HG02870 (cell line): ENCODE data around the gene NLRC4.
"Not testable (repeated sequence)": the region's sequence is repeated elsewhere in the genome, so short reads cannot be mapped to it uniquely, and the experiment has no call there.

Experiments used
- ATAC-seq: cut with Tn5 transposase; IDR thresholded peaks from one replicate; pipeline ENCODE4 v1.9.1; 2021; ENCODE audit warnings: mild to moderate bottlenecking, moderate library complexity; ENCODE audit not compliant: unreplicated experiment

The NLRC4 gene

GRCh38 chr2:32264422-32265105 lies at the start of gene NLRC4:
Gene NLRC4, minus strand, starts transcription at chr2:32264886. Its CDS starts 8,111 bp downstream, at chr2:32256775.
- ATAC-seq = peak; percentile 93

- no peak for ATAC-seq
These were observed 45.9 kb upstream of the NLRC4 start for GRCh38 chr2:32310577-32310976.

- not testable (repeated sequence) for ATAC-seq
These were observed 29.4 kb upstream of the NLRC4 start for GRCh38 chr2:32293966-32294562.

GRCh38 chr2:32293493-32293892 lies 28.8 kb upstream of the NLRC4 start:
- ATAC-seq = not testable (repeated sequence)

GRCh38 chr2:32291746-32292145 lies 27.1 kb upstream of the NLRC4 start:
- ATAC-seq = no peak

- no peak for ATAC-seq
These were observed 25.3 kb upstream of the NLRC4 start for GRCh38 chr2:32290000-32290339.

- no peak for ATAC-seq
These were observed 24.7 kb upstream of the NLRC4 start for GRCh38 chr2:32289165-32289999.

GRCh38 chr2:32284321-32284720 lies 19.6 kb upstream of the NLRC4 start:
- ATAC-seq = peak; percentile 73

GRCh38 chr2:32278478-32278853 lies 13.8 kb upstream of the NLRC4 start:
- ATAC-seq = no peak

- ATAC-seq = peak; percentile 98
These were observed 13.2 kb upstream of the NLRC4 start, which contains the start of gene YIPF4 for GRCh38 chr2:32277674-32278477. Gene YIPF4, plus strand, starts transcription at chr2:32277904. Its CDS starts 252 bp downstream, at chr2:32278156.

- no peak for ATAC-seq
These were observed 12.6 kb upstream of the NLRC4 start for GRCh38 chr2:32277363-32277673.

- not testable (repeated sequence) for ATAC-seq
These were observed 11.1 kb upstream of the NLRC4 start for GRCh38 chr2:32275790-32276189.

GRCh38 chr2:32274289-32274688 lies 9.6 kb upstream of the NLRC4 start:
- no peak for ATAC-seq

- no peak for ATAC-seq
These were observed 7.6 kb upstream of the NLRC4 start for GRCh38 chr2:32272279-32272678.

GRCh38 chr2:32271063-32271462 lies 6.4 kb upstream of the NLRC4 start:
- ATAC-seq = no peak

GRCh38 chr2:32262105-32262504 lies 2.6 kb downstream of the NLRC4 start:
- ATAC-seq = no peak

GRCh38 chr2:32260376-32260775 lies 4.3 kb downstream of the NLRC4 start:
- no peak for ATAC-seq

GRCh38 chr2:32258242-32258641 lies 6.4 kb downstream of the NLRC4 start:
- no peak for ATAC-seq

- ATAC-seq = no peak
These were observed 14.4 kb downstream of the NLRC4 start for GRCh38 chr2:32250290-32250689.

GRCh38 chr2:32249731-32250236 lies 14.9 kb downstream of the NLRC4 start:
- no peak for ATAC-seq

- no peak for ATAC-seq
These were observed 16.4 kb downstream of the NLRC4 start for GRCh38 chr2:32248299-32248698.
